Measurements from ENCODE around the gene HOXC13.
A peak's percentile ranks its signal among the peaks of the same experiment; 100 is the strongest.

HOXC13 gene

DNA sequence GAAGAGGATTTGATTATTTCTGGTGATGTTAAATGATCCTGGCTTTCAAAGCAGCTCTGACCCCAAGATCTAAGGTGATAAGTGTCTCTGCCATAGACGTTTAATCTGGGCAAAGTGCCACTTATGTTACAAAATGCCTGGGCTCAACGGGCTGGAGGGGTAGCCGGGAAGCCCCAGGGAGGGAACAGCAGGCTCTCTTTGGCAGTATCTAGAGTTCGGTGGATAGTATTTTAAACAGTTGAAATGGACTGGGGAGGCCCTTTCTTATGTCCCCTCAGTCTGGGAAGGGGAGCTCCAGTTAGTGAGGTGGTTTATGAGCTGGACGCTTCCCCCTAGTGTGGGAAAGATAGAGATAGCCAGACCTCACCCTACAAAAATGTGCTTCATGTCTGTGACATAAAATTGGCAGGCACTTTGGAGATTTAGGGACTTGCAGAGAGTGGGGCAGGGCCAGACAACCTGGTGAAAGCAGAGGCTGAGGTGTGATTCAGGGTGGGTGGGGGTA is 28.8 kb downstream of the HOXC13 start:
- no peaks in the 10 kb centered on the region for H3K36me3 ChIP-seq (ENCODE audit: control insufficient read depth in 1 of 2, insufficient read depth in 2 of 2, low read length in 2 of 2)
- H3K9me3 ChIP-seq (ENCODE audit: control insufficient read depth in 1 of 2, low read length in 2 of 2) = no peaks in the 10 kb centered on the region
- peaks cover 0 to 21% of the 10 kb centered on the region in 2 donors for H3K4me1 ChIP-seq (ENCODE audit: control insufficient read depth in 1 of 2, insufficient read depth in 2 of 2, low read length in 2 of 2)
- H3K4me3 ChIP-seq (ENCODE audit: low read depth in 1 of 2, low read length in 2 of 2) = no peak overlapping the region
- H3K27me3 ChIP-seq (ENCODE audit: low read depth, low read length) = peaks cover 100% of the 10 kb centered on the region
- no peak overlapping the region for H3K27ac ChIP-seq (ENCODE audit: low read length)

DNA sequence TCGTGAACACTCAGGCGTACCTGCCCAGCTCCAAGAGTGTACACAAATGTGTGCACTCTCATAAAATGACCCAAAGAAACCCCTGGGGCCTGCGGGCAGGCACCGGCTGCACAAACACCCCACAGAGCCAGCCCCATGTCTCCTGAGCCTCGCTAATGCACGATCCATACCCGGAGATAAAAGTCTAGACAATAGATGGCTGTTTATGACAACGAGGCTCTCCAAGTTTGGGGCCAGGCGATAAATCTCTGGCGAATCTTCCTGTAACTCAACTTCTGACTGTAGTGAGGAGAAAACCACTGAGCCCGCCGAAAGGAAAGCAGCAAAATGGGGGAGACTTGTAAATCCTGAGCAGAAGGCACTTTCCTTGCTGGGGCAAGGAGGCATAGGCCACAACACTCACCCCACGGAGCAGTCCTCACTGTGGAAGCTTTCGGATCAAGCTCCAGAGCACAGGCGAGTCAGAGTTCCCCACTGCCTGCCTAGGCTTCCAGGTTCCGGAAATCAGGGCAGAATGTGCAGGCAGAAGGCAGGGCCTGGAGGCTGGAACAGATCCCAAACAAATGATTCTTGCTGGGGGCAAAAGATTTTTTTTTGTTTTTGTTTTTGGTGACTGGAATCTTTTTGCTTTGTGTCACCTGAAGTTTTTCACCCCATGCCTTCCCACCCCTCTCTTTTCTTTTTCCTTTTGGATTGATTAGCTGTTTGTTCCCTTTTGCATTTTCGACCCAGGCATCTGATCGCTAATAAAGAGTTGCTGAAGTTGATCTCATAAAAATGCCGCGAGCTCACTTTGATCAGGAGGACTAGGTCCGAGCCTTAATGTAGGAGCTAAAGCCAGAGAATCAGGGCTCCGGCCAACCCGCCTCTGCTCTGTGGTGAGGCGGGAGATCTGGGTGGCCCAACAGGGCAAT is 29.8 kb downstream of the HOXC13 start:
- Histone ChIP-seq H3K27me3 (ENCODE audit: low read depth, low read length) (peaks cover 99% of the 10 kb centered on the region), H3K4me3 (ENCODE audit: low read depth in 1 of 2, low read length in 2 of 2) (no peak overlapping the region), H3K36me3 (ENCODE audit: control insufficient read depth in 1 of 2, insufficient read depth in 2 of 2, low read length in 2 of 2) (no peaks in the 10 kb centered on the region), H3K9me3 (ENCODE audit: control insufficient read depth in 1 of 2, low read length in 2 of 2) (no peaks in the 10 kb centered on the region), H3K27ac (ENCODE audit: low read length) (no peak overlapping the region), H3K4me1 (ENCODE audit: control insufficient read depth in 1 of 2, insufficient read depth in 2 of 2, low read length in 2 of 2) (peaks cover 0 to 26% of the 10 kb centered on the region in 2 donors)

DNA sequence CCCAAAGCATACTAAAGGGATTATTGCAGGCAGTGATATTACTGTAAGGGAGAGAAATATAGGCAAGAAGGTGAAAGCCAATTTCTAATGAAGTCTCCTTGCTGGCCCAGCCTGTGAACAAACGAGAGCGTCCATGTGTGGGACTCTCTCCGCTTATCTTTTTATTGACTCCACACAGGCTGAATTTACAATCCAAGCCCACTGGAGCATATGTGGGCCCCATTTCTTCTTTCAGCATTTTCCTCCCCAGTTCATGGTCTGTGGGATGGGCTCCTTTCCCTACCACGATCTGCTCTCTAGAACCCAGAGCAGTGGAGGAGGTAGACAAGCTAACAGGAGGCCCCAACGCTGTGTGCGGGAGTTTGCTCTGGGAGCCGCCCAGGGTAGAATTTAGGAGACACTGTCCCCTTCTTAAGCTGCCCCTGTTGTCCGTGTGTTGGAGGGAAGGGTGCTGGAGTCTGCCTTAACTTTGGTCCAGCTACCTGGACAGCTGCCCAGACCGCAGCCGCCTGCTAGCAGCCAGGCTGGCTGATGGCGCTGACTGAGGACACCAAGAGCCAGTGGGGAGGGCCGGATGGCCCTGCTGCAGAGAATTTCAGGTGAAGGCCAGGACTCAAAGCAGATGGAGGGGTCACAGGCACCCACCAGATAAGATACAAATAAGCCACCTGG is 31.1 kb downstream of the HOXC13 start:
- H3K27ac ChIP-seq (ENCODE audit: low read length) = no peak overlapping the region
- H3K27me3 ChIP-seq (ENCODE audit: low read depth, low read length) = peaks cover 97% of the 10 kb centered on the region
- no peaks in the 10 kb centered on the region for H3K36me3 ChIP-seq (ENCODE audit: control insufficient read depth in 1 of 2, insufficient read depth in 2 of 2, low read length in 2 of 2)
- H3K9me3 ChIP-seq (ENCODE audit: control insufficient read depth in 1 of 2, low read length in 2 of 2) = no peaks in the 10 kb centered on the region
- no peak overlapping the region for H3K4me3 ChIP-seq (ENCODE audit: low read depth in 1 of 2, low read length in 2 of 2)
- H3K4me1 ChIP-seq (ENCODE audit: control insufficient read depth in 1 of 2, insufficient read depth in 2 of 2, low read length in 2 of 2) = peaks cover 0 to 35% of the 10 kb centered on the region in 2 donors

DNA sequence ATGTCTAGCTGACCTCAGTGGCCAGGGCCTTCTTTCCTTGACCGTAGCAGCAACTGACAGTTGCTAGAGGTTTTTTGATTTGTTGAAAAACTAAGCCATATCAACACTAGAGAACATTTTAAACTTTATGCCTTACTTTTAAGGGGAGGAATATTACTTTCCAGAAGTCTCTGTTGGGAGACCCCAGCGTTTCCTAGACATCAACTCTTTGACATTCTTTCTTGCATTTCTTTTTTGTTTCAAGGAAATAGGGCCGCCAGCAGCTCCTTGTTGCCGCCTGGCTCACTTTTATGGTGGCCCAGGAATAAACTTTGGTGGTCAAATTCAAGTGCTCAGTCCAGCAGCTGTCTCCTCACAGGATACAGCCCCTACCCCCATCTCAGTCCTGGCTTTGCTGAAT is 31.8 kb downstream of the HOXC13 start:
- Histone ChIP-seq H3K9me3 (ENCODE audit: control insufficient read depth in 1 of 2, low read length in 2 of 2) (no peaks in the 10 kb centered on the region), H3K36me3 (ENCODE audit: control insufficient read depth in 1 of 2, insufficient read depth in 2 of 2, low read length in 2 of 2) (no peaks in the 10 kb centered on the region), H3K27me3 (ENCODE audit: low read depth, low read length) (peaks cover 96% of the 10 kb centered on the region), H3K4me3 (ENCODE audit: low read depth in 1 of 2, low read length in 2 of 2) (no peak overlapping the region), H3K27ac (ENCODE audit: low read length) (no peak overlapping the region), H3K4me1 (ENCODE audit: control insufficient read depth in 1 of 2, insufficient read depth in 2 of 2, low read length in 2 of 2) (peaks cover 0 to 39% of the 10 kb centered on the region in 2 donors)

DNA sequence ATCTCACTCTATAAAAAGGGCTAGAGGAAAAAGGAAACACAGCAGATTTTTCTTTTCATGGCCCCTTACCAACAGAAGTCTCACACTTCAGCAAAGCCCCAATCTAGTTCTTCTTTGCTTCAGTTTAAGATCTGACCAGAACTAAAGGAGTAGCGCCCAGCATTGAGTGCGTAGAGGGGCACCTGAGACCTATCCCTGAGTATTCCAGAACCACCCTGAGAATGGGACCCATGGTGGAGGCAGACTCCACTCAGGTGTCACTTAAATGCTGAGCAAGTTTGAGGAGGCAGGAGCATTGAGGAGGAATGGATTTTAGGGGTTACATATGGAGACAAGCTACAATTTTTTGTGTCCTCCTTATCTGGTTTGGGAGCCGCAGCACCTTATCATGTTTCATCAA is 32.5 kb downstream of the HOXC13 start:
- Histone ChIP-seq H3K27me3 (ENCODE audit: low read depth, low read length) (peaks cover 96% of the 10 kb centered on the region), H3K4me1 (ENCODE audit: control insufficient read depth in 1 of 2, insufficient read depth in 2 of 2, low read length in 2 of 2) (peaks cover 0 to 34% of the 10 kb centered on the region in 2 donors)

DNA sequence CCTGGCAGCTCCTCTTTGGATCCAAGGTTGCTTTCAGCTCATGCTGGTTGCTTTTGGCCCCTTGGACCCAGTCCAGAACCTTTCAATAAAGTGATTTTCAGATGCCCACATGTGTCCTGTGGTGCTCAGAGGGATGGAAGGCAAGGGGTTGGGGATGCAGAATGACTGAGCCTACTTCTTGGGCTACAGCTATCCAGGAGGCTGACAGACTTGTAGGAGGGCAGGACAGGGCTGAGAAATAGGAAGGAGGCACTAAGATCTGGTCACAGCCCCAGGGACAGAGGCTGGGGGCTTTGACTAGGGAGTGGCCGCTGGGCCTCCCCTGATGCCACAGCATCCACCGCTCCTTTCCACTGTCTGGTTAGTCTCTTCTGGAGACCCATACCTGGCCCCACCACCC is 33.1 kb downstream of the HOXC13 start:
- Histone ChIP-seq H3K9me3 (ENCODE audit: control insufficient read depth in 1 of 2, low read length in 2 of 2) (no peaks in the 10 kb centered on the region), H3K27ac (ENCODE audit: low read length) (no peak overlapping the region), H3K36me3 (ENCODE audit: control insufficient read depth in 1 of 2, insufficient read depth in 2 of 2, low read length in 2 of 2) (no peaks in the 10 kb centered on the region), H3K4me3 (ENCODE audit: low read depth in 1 of 2, low read length in 2 of 2) (no peak overlapping the region), H3K4me1 (ENCODE audit: control insufficient read depth in 1 of 2, insufficient read depth in 2 of 2, low read length in 2 of 2) (peaks cover 0 to 29% of the 10 kb centered on the region in 2 donors), H3K27me3 (ENCODE audit: low read depth, low read length) (peaks cover 96% of the 10 kb centered on the region)

More for the DNA sequence above, 32.5 kb downstream of the HOXC13 start:
- Histone ChIP-seq H3K36me3 (ENCODE audit: control insufficient read depth in 1 of 2, insufficient read depth in 2 of 2, low read length in 2 of 2) (no peaks in the 10 kb centered on the region), H3K27ac (ENCODE audit: low read length) (no peak overlapping the region), H3K9me3 (ENCODE audit: control insufficient read depth in 1 of 2, low read length in 2 of 2) (no peaks in the 10 kb centered on the region), H3K4me3 (ENCODE audit: low read depth in 1 of 2, low read length in 2 of 2) (no peak overlapping the region)

DNA sequence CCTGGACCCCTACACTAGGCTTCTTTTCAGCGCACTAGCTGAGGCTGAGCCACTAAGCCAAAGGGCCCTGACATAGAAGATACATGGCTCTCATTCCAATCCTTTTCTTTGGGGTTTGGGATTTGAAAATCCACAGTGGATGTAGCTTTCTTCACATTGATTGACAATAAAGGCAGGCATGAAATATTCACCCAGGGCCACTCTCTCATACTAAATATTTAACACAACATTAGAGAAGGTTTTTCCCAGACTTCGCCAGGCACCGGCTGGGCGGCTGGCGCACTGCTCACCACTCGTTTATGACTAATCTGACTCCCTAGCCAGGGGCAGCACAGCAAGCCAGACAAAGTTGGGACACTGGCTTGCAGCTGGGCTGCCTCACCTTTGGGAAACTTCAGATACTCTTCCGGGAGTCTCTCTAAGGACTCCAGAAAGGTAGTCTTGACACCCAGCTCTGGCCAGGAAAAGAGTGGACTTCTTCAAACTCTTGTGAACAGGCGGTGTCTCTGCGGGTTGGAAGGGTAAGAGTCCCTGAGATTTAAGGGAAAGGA is 33.6 kb downstream of the HOXC13 start:
- Histone ChIP-seq H3K4me1 (ENCODE audit: control insufficient read depth in 1 of 2, insufficient read depth in 2 of 2, low read length in 2 of 2) (peaks cover 0 to 27% of the 10 kb centered on the region in 2 donors), H3K27ac (ENCODE audit: low read length) (no peak overlapping the region), H3K36me3 (ENCODE audit: control insufficient read depth in 1 of 2, insufficient read depth in 2 of 2, low read length in 2 of 2) (no peaks in the 10 kb centered on the region), H3K27me3 (ENCODE audit: low read depth, low read length) (peaks cover 96% of the 10 kb centered on the region), H3K9me3 (ENCODE audit: control insufficient read depth in 1 of 2, low read length in 2 of 2) (no peaks in the 10 kb centered on the region), H3K4me3 (ENCODE audit: low read depth in 1 of 2, low read length in 2 of 2) (no peak overlapping the region)

DNA sequence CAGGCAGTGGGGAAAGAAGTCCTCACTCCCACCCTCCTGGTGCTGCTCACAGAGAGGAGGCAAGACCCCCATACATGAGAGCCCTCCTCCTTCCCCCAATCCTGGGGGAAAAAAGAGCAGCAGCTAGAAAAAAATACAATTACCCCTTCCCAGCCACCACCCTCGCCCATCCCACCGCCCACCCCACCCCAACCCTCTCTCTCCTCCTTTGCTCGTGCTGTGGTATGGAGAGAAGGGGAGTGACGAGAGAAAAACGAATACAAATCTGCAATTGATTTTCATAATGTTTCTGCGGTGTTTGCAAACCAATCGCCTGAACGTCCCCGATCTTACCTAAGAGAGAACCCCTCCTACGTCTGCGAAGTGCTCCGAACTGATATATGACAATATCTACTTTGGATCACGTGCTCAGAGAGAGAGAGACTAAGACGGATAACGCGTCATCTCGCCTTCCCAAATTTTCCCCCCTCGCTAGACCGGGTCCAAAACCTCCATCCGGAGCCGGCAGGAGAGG is 34.1 kb downstream of the HOXC13 start, which contains the start of gene HOXC11:
Gene HOXC11, plus strand, starts transcription at position 405 of the 514 bp plus-strand sequence. CDS start 116 bp downstream, outside the sequence.
- H3K27ac ChIP-seq (ENCODE audit: low read length) = no peak within 1 kb of the TSS
- no peaks in the 10 kb centered on the region for H3K36me3 ChIP-seq (ENCODE audit: control insufficient read depth in 1 of 2, insufficient read depth in 2 of 2, low read length in 2 of 2)
- H3K9me3 ChIP-seq (ENCODE audit: control insufficient read depth in 1 of 2, low read length in 2 of 2) = no peaks in the 10 kb centered on the region
- peaks cover 96% of the 10 kb centered on the region for H3K27me3 ChIP-seq (ENCODE audit: low read depth, low read length)
- no peak within 1 kb of the TSS for H3K4me3 ChIP-seq (ENCODE audit: low read depth in 1 of 2, low read length in 2 of 2)
- H3K4me1 ChIP-seq (ENCODE audit: control insufficient read depth in 1 of 2, insufficient read depth in 2 of 2, low read length in 2 of 2) = peaks cover 0 to 27% of the 10 kb centered on the region in 2 donors

DNA sequence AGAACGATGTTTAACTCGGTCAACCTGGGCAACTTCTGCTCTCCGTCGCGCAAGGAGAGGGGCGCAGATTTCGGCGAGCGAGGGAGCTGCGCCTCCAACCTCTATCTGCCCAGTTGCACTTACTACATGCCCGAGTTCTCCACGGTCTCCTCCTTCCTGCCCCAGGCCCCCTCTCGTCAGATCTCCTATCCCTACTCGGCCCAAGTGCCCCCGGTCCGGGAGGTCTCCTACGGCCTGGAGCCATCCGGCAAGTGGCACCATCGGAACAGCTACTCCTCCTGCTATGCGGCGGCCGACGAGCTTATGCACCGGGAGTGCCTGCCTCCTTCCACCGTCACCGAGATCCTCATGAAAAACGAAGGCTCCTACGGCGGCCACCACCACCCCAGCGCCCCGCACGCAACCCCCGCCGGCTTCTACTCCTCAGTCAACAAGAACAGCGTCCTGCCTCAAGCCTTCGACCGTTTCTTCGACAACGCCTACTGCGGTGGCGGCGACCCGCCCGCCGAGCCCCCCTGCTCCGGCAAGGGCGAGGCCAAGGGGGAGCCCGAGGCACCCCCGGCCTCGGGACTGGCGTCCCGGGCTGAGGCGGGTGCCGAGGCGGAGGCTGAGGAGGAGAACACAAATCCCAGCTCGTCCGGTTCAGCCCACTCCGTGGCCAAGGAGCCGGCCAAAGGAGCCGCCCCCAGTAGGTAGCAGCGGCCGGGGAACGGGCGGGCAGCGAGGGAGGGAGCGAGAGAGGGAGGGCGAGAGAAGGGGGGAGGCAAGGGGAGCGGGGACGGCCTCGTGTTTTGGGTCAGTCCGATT is 34.8 kb downstream of the HOXC13 start:
- Histone ChIP-seq H3K36me3 (ENCODE audit: control insufficient read depth in 1 of 2, insufficient read depth in 2 of 2, low read length in 2 of 2) (no peaks in the 10 kb centered on the region), H3K27ac (ENCODE audit: low read length) (no peak overlapping the region), H3K27me3 (ENCODE audit: low read depth, low read length) (peaks cover 93% of the 10 kb centered on the region), H3K9me3 (ENCODE audit: control insufficient read depth in 1 of 2, low read length in 2 of 2) (no peaks in the 10 kb centered on the region), H3K4me1 (ENCODE audit: control insufficient read depth in 1 of 2, insufficient read depth in 2 of 2, low read length in 2 of 2) (peaks cover 0 to 27% of the 10 kb centered on the region in 2 donors), H3K4me3 (ENCODE audit: low read depth in 1 of 2, low read length in 2 of 2) (no peak overlapping the region)

DNA sequence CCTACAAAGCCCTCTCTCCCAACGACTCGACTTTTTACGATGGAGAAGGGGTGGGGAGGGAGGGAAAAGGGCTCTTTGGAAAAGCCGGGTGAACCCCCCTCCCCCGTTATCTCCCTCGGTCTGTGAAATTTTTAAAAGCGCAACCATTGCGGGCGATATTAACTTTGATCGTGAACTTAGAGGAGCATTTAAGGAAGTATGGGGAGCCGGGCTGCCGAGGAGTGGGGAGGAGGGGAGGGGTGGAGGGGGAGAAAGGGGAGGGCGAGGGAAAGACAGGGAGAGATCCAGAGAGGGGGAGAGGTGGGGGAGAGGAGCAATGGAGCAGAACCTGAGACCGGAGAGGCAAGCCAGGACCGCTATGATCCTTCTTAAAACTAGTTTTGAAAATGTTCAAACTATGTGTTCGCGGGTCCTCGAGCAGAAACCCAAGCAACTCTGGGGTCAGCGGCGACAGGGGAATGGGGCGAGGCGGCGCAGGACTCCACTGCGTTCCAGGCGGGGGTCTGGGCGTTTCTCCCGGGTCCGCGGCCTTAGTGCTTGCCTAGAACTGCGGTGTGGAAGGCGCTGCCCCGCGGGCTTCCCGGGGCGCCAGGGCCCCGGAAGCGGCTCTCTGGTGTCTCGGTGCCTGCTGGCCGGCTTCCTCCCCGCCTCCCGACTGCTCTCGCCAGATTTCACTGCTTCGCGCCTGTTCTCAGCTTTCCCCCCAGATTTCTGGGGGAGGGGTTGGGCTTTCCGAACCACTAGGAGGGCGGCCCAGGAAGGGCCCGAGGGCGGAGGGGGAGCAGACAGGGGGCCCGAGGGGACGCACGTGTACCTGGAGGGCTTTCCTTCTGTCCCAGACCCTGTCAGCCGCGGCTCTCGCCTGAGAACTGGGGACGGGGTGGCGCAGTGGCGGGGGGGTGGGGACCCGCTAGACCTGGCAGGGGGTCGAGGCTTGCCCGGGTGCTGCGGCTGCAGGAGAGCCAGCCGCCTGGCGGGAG is 35.7 kb downstream of the HOXC13 start, which contains the start of gene HOTAIR:
Gene HOTAIR, minus strand, starts transcription at position 871 of the 980 bp plus-strand sequence.
- peaks cover 92% of the 10 kb centered on the region for H3K27me3 ChIP-seq (ENCODE audit: low read depth, low read length)
- no peaks in the 10 kb centered on the region for H3K36me3 ChIP-seq (ENCODE audit: control insufficient read depth in 1 of 2, insufficient read depth in 2 of 2, low read length in 2 of 2)
- H3K27ac ChIP-seq (ENCODE audit: low read length) = no peak within 1 kb of the TSS
- peak within 1 kb of the TSS in 1 of 2 donors; percentile 32 for H3K4me3 ChIP-seq (ENCODE audit: low read depth in 1 of 2, low read length in 2 of 2)
- H3K9me3 ChIP-seq (ENCODE audit: control insufficient read depth in 1 of 2, low read length in 2 of 2) = no peaks in the 10 kb centered on the region
- H3K4me1 ChIP-seq (ENCODE audit: control insufficient read depth in 1 of 2, insufficient read depth in 2 of 2, low read length in 2 of 2) = peaks cover 0 to 27% of the 10 kb centered on the region in 2 donors
